HEK293 (cell line): ENCODE results near the gene PRDM7.

Source experiments
- ELK4 ChIP-seq: IDR thresholded peaks from 2 replicates; pipeline ENCODE4 v1.6.1; 2011; ENCODE audit warnings: mild to moderate bottlenecking, low read depth, low read length, borderline replicate concordance
- GLI2 ChIP-seq: fragments of 450-650 bp; formaldehyde crosslinking; IDR thresholded peaks from 2 replicates; pipeline ENCODE4; 2017; ENCODE audit warnings: missing biosample characterization, missing genetic modification characterization, low read depth, borderline replicate concordance
- TCF7L2 ChIP-seq: IDR thresholded peaks from 2 replicates; pipeline ENCODE4 v1.6.1; 2011; ENCODE audit warnings: low read depth, mild to moderate bottlenecking, inconsistent platforms, low read length, moderate library complexity, borderline replicate concordance
- YY1 ChIP-seq: fragments of 450-650 bp; formaldehyde crosslinking; IDR thresholded peaks from 2 replicates; pipeline ENCODE4 v1.5.1; 2018; ENCODE audit warnings: missing biosample characterization, missing genetic modification characterization
- ZNF202 ChIP-seq: fragments of 450-650 bp; formaldehyde crosslinking; IDR thresholded peaks from 2 replicates; pipeline ENCODE4 v1.5.1; 2016; ENCODE audit warnings: missing biosample characterization, missing genetic modification characterization, borderline replicate concordance
- ZNF274 ChIP-seq, 2 experiments: fragments of 200-500 bp in 1 of 2; fragments of 450-650 bp in 1 of 2; sonication (Bioruptor generic) in 1 of 2; formaldehyde crosslinking in 1 of 2; IDR thresholded peaks; 2 replicates each; pipeline versions ENCODE4 v1.5.1 to v1.6.1; 2014 to 2016; ENCODE audit warnings: borderline replicate concordance in 1 of 2, inconsistent platforms in 1 of 2, low read length in 1 of 2, missing biosample characterization in 1 of 2, missing genetic modification characterization in 1 of 2
- ZNF350 ChIP-seq: fragments of 450-650 bp; formaldehyde crosslinking; IDR thresholded peaks from 2 replicates; pipeline ENCODE4 v1.5.0; 2017; ENCODE audit warnings: missing biosample characterization, mild to moderate bottlenecking, missing genetic modification characterization
- ZNF624 ChIP-seq: fragments of 450-650 bp; formaldehyde crosslinking; IDR thresholded peaks from 2 replicates; pipeline ENCODE4 v1.5.1; 2017; ENCODE audit warnings: missing biosample characterization, missing genetic modification characterization
- ZNF658 ChIP-seq: fragments of 450-650 bp; formaldehyde crosslinking; IDR thresholded peaks from 2 replicates; pipeline ENCODE4; 2016; ENCODE audit warnings: missing biosample characterization, missing genetic modification characterization
- ZNF777 ChIP-seq: fragments of 450-650 bp; formaldehyde crosslinking; IDR thresholded peaks from 2 replicates; pipeline ENCODE4 v1.5.1; 2017; ENCODE audit warnings: missing biosample characterization, missing genetic modification characterization, borderline replicate concordance
- ZNF837 ChIP-seq: fragments of 450-650 bp; formaldehyde crosslinking; IDR thresholded peaks from 2 replicates; pipeline ENCODE4 v1.5.1; 2016; ENCODE audit warnings: missing biosample characterization, missing genetic modification characterization
- TF ChIP-seq, protein P1 (sequence below): fragments of 450-650 bp; formaldehyde crosslinking; IDR thresholded peaks from 2 replicates; pipeline ENCODE4 v1.5.1; 2016; ENCODE audit warnings: missing biosample characterization, missing genetic modification characterization
- TF ChIP-seq, protein P2 (sequence below): fragments of 450-650 bp; formaldehyde crosslinking; IDR thresholded peaks from 2 replicates; pipeline ENCODE4 v1.5.1; 2016; ENCODE audit warnings: missing biosample characterization, missing genetic modification characterization
- TF ChIP-seq, protein P3 (sequence below): fragments of 450-650 bp; formaldehyde crosslinking; conservative IDR thresholded peaks from 2 replicates; pipeline ENCODE4 v1.5.1; 2016; ENCODE audit warnings: low read depth, missing biosample characterization, missing genetic modification characterization

DNA sequence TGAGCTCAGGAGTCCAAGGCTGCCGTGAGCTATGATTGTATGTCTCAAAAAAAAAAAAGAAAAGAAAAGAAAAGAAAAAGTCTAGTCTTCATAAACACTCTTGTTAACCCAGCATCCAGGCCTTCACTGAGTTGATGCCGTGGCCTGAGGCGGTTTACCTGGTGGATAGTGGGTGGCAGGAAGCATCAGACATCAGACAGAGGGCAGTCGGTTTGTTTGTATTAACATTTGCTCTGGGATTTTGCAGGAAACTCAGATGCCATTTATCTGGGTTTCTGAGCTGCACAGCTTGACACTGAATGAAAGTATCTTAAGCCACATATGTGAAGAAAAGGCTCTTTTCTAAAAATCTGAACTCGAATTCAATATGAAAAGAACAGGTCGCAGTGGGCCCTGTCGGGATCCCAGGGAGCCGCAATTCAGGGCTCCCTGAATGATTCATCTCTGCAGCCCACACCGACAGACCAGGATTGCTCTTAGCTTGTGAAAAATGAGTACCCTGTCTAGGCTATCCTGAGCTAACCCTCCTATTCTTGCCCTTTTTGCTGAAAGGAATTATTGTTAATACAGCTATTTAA is 56.8 kb downstream of the PRDM7 start:
- TF ChIP-seq, protein P1, sequence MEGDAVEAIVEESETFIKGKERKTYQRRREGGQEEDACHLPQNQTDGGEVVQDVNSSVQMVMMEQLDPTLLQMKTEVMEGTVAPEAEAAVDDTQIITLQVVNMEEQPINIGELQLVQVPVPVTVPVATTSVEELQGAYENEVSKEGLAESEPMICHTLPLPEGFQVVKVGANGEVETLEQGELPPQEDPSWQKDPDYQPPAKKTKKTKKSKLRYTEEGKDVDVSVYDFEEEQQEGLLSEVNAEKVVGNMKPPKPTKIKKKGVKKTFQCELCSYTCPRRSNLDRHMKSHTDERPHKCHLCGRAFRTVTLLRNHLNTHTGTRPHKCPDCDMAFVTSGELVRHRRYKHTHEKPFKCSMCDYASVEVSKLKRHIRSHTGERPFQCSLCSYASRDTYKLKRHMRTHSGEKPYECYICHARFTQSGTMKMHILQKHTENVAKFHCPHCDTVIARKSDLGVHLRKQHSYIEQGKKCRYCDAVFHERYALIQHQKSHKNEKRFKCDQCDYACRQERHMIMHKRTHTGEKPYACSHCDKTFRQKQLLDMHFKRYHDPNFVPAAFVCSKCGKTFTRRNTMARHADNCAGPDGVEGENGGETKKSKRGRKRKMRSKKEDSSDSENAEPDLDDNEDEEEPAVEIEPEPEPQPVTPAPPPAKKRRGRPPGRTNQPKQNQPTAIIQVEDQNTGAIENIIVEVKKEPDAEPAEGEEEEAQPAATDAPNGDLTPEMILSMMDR (tag by site-specific recombination): no peak
- TF ChIP-seq ZNF202 (tag by site-specific recombination) (no peak), TCF7L2 (no peak), ZNF274 (IDR thresholded peaks at IDR 0.05; ENCODE audit: low read length) (no peak), ZNF274 (tag by site-specific recombination; IDR thresholded peaks at IDR 0.05; ENCODE audit: borderline replicate concordance) (no peak), ZNF350 (no peak), ZNF658 (tag by site-specific recombination) (no peak), GLI2 (tag by site-specific recombination) (no peak), YY1 (tag by site-specific recombination) (no peak), ZNF624 (tag by site-specific recombination) (no peak), ELK4 (no peak), ZNF777 (no peak), ZNF837 (tag by site-specific recombination) (no peak)
- TF ChIP-seq, protein P2, sequence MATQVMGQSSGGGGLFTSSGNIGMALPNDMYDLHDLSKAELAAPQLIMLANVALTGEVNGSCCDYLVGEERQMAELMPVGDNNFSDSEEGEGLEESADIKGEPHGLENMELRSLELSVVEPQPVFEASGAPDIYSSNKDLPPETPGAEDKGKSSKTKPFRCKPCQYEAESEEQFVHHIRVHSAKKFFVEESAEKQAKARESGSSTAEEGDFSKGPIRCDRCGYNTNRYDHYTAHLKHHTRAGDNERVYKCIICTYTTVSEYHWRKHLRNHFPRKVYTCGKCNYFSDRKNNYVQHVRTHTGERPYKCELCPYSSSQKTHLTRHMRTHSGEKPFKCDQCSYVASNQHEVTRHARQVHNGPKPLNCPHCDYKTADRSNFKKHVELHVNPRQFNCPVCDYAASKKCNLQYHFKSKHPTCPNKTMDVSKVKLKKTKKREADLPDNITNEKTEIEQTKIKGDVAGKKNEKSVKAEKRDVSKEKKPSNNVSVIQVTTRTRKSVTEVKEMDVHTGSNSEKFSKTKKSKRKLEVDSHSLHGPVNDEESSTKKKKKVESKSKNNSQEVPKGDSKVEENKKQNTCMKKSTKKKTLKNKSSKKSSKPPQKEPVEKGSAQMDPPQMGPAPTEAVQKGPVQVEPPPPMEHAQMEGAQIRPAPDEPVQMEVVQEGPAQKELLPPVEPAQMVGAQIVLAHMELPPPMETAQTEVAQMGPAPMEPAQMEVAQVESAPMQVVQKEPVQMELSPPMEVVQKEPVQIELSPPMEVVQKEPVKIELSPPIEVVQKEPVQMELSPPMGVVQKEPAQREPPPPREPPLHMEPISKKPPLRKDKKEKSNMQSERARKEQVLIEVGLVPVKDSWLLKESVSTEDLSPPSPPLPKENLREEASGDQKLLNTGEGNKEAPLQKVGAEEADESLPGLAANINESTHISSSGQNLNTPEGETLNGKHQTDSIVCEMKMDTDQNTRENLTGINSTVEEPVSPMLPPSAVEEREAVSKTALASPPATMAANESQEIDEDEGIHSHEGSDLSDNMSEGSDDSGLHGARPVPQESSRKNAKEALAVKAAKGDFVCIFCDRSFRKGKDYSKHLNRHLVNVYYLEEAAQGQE (tag by site-specific recombination): no peak
- TF ChIP-seq, protein P3, sequence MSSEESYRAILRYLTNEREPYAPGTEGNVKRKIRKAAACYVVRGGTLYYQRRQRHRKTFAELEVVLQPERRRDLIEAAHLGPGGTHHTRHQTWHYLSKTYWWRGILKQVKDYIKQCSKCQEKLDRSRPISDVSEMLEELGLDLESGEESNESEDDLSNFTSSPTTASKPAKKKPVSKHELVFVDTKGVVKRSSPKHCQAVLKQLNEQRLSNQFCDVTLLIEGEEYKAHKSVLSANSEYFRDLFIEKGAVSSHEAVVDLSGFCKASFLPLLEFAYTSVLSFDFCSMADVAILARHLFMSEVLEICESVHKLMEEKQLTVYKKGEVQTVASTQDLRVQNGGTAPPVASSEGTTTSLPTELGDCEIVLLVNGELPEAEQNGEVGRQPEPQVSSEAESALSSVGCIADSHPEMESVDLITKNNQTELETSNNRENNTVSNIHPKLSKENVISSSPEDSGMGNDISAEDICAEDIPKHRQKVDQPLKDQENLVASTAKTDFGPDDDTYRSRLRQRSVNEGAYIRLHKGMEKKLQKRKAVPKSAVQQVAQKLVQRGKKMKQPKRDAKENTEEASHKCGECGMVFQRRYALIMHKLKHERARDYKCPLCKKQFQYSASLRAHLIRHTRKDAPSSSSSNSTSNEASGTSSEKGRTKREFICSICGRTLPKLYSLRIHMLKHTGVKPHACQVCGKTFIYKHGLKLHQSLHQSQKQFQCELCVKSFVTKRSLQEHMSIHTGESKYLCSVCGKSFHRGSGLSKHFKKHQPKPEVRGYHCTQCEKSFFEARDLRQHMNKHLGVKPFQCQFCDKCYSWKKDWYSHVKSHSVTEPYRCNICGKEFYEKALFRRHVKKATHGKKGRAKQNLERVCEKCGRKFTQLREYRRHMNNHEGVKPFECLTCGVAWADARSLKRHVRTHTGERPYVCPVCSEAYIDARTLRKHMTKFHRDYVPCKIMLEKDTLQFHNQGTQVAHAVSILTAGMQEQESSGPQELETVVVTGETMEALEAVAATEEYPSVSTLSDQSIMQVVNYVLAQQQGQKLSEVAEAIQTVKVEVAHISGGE (tag by site-specific recombination): no peak
